HG03342 (cell line): ENCODE results near the gene H19.

Experiments
- ATAC-seq: cut with Tn5 transposase; IDR thresholded peaks from one replicate; pipeline ENCODE4 v1.9.1; 2021; ENCODE audit warnings: mild to moderate bottlenecking, moderate library complexity; ENCODE audit not compliant: unreplicated experiment

The H19 gene

GRCh38 chr11:1987024-1987423 lies 10.6 kb downstream of the H19 start:
- ATAC-seq = no peak

- ATAC-seq = no peak
These were observed 14.1 kb downstream of the H19 start for GRCh38 chr11:1983601-1983961.

- no peak for ATAC-seq
These were observed 14.6 kb downstream of the H19 start for GRCh38 chr11:1982873-1983600.

DNA sequence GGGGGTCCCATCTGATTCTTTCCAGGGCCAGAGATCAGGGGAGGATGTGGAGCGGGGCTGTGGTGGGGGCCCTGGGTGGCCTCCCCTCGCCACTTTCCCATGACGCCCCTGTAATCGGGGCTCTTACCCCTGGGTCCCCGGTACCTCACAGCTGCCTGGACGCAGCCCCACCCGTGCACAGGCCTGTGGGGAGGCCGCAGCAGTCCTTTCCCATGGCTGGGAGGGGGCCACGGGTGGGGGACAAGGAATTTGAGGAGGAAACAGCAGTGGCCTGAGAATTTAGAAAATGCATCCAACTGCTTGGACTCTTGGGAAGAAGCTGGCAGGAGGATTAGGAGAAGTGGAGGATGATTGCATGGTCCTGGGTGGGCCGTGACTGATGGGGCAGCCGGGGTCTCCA lies 18.0 kb downstream of the H19 start:
- no peak for ATAC-seq

- no peak for ATAC-seq
These were observed 18.7 kb downstream of the H19 start for GRCh38 chr11:1978720-1979473.

DNA sequence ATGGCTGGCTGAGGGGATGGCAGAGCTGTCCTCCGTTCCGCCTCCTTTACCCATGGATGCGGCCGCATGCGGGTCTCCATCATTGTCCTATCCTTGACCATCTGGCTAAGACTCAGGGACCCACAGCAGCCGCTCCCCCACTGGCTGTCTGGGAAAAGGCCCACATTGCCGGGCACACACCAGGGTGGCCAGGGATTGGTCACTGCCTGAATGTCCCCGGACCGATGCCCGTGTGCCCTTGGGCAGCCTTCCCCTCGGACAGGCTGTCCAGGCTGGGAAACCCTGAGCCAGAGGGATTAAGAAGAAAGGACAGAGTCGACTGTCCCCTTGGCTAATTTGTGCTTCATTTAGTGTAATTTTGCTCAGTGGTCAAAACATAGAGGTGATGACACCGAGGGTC lies 22.5 kb downstream of the H19 start:
- ATAC-seq = no peak

GRCh38 chr11:1970956-1971355 lies 26.7 kb downstream of the H19 start:
- ATAC-seq = no peak

DNA sequence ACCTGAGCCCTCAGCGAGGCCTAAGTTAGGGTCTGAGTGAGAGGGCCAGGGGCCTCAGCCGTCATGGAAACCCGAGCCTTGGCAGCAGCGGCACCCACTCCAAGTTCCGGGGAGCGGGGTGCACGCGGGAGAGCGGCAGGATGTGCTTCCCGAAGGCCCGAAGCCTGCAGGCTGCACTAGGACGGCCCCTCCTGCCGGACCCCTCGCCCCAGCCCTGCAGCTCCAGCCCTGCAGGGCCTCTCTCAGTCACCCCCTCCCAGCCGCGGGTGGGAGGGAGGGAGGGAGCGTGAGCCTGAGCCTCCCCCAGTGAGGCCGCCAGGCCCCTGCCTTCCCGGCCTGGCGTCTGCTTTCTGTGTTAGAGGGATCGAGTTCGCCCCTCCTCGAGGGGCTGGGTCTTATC lies 27.9 kb downstream of the H19 start:
- no peak for ATAC-seq

DNA sequence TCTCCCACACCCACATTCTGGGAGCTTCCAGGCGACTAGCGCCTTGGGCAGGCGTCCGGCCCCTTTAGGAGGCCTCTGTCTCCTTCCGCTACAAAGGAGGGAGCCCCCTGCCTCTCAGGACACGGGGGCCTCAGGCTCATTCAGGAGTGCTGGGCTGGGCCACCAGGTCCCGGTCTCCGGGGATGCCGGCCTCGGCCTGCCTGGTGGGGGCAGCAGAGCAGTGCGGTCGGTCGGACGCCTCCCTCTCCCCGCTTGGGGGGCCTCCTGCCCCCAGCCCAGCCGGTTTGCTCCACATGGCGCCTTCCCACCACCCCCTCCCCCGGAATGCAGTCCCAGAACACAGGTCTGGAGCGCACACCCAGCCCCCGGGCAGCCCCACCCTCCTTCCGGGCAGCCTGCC lies 28.6 kb downstream of the H19 start:
- ATAC-seq = no peak

- no peak for ATAC-seq
These were observed 29.1 kb downstream of the H19 start for GRCh38 chr11:1968454-1969002.

- ATAC-seq = no peak
These were observed 29.9 kb downstream of the H19 start for GRCh38 chr11:1967641-1968225.

DNA sequence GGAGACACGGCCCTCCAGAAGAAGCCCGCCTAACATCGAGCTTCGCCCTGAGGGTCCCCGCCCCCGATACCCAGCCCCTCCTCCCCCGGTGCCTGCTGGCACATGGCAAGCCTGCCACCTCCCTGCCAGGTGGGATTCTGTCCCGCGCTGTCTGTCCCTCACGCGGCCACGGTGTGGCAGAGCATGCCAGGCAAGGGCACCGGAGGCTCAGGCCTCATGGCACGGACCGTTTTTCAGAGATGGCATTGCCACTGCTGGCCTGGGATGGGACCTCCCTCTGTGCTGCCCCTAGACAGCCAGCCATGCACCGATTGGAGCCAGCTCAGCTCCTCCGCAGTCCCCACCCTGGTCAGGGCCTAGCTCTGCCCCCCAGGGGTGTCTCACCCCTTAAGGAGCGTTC lies 31.1 kb downstream of the H19 start:
- no peak for ATAC-seq

- ATAC-seq = no peak
These were observed 32.7 kb downstream of the H19 start for GRCh38 chr11:1964955-1965354.

DNA sequence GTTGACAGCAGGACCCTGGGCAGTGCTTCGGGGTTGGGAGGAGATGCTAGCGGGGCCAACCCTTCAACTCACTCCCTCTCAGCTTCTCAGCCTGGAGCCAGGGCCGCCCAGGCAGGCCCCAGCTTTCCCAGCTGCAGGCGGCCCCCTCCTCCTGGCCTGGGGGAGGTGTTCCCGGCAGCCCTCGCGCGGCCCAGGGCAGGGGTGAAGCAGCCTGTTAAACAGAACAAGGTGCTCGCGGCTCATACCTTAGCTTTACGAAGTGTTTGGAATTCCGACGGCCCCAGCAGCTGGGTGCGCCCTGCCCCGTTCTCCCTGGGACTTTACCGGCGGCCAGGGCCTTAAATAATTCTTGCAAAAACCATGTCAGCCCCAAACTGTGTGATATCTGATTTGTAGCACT lies 33.3 kb downstream of the H19 start:
- ATAC-seq = no peak

DNA sequence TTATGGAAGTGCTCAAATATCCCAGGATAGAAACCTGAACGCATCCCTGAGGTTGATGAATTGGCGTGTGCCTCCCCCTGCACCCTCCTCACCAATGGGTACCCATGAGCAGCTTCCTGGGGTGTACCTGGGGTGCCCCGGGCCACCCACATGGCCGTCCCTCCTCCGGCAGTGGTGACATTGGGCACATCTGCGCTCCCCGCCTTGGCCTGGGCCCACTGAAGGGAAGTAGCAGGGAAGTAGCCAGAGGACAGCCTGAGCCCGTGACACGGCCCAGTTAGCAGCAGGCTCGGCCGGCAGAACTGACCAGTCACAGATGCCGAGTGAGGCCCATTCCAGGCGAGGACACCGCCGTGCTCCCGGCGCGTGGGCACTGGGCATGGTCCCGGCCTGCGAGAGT lies 33.8 kb downstream of the H19 start:
- no peak for ATAC-seq

- no peak for ATAC-seq
These were observed 37.9 kb downstream of the H19 start for GRCh38 chr11:1959786-1960185.

DNA sequence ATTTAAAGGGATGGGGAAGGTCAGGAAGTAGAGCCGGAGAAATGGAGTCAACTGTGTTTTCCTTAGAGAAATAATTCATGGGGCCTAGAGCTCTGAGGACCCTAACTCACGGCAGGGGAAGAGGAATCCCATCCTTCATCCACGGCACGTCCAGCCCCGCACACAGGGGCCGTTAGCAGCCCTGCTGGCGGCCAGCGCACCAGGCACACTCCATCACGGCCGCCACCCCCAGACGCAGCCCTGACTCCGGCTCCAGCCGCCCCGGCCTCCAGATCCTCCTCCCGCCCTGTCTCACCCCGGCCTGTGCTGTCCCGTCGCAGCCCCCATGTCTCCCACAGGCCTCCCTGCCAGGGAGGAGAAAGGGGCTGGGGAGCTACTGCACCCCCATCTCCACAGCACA lies 39.3 kb downstream of the H19 start:
- no peak for ATAC-seq

DNA sequence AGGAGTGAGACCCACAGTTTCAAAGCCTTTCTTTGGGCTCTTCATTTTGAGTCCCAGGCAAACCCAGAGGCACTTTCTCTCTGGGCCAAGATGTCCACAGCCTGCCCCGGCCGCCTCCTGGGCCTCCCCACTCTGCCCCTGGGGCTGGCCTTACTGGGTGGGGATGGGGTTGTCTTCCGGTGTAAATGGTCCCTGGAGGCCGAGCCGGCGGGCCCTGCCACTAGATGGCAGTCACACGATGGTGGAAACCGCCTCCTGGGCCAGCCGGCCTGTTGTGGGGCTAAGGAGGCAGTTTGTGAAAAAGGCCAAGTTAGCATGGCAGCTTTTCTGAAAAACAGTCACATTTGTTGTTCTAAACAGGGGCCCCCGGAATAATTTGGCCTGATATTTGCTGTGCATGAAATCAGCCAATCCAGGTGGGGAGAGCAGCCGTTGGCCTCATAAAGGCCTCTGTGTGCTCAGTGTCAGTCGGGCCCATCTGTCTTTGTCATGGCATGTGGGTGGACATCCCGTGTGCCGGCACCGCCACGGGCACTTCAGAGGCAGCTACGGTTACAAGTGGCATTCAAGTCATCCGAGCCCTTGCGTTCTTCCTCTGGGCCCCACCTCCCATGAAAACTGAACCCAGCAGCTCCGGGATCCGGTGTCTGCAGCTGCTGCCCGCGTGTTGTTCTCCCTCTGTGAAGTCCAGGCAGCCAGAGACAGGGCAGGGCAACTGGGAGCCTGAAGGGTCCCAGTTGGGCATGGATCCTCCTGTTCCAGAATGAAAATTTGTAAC lies 44.0 kb downstream of the H19 start:
- ATAC-seq = no peak

- no peak for ATAC-seq
These were observed 44.7 kb downstream of the H19 start for GRCh38 chr11:1952806-1953482.

DNA sequence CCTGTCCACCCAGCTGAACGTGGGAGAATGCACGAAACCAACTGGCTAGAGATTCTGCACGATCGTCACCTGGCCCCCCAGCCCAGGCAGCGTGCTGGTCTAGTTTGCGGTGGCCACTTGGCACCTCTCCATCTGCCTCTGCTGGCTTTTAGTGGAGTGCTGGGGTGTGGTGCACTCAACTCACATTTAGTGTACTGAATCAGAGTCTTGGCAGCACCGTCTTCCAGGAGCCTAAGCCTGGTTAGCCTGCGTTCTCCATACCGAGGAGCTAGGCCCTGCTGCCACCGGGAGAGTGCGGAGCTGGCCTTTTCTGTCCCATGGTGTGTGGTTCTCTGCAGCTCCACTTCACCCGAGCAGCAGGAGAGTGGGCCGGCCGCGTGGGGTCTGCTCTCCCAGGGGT lies 47.7 kb downstream of the H19 start:
- ATAC-seq = no peak

- ATAC-seq = no peak
These were observed 48.3 kb downstream of the H19 start for GRCh38 chr11:1949302-1949701.
